CD4-positive, alpha-beta T cell treated with Interleukin-17A for 4 hours (primary cell): Measurements from ENCODE around the gene BEND7.
"Not testable (repeated sequence)": the region's sequence is repeated elsewhere in the genome, so short reads cannot be mapped to it uniquely, and the experiment has no call there.

Source experiments
- DNase-seq: peaks from one replicate; pipeline ENCODE4 v3.0.0-alpha.2; 2020; ENCODE audit warnings: mixed read lengths

The BEND7 gene

DNA sequence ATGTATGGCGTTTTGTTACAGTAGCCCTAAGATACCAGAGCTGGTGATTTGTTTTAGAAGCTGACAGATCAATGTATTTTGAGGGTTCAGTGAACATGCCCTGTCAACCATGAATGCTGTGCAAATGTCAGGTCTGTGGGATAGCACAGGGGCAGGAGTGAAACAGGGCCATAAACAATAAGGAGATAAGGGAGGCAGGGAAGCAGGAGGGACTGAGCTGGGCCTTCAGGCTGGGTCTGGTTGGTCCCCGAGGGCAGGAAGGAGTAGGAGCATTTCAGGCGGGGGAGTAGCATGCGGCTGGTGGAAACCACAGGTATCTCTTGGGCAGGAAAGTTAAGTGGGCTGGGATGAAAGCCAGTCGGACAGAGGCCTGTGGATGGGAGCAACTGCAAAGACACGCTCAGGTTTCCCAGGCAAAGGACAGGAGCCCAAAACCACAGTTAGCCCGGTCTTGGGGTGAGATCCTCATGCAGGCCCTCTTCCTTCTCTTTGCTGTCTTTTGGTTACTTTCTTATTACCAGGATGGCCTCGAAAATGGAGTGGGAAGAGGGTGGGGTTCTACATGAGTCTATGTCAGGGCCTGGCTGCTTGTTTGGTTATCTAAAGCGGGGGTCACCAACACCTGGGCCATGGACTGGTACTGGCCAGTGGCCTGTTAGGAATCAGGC, 111.2 kb downstream of the BEND7 start:
- no peak for DNase-seq

DNA sequence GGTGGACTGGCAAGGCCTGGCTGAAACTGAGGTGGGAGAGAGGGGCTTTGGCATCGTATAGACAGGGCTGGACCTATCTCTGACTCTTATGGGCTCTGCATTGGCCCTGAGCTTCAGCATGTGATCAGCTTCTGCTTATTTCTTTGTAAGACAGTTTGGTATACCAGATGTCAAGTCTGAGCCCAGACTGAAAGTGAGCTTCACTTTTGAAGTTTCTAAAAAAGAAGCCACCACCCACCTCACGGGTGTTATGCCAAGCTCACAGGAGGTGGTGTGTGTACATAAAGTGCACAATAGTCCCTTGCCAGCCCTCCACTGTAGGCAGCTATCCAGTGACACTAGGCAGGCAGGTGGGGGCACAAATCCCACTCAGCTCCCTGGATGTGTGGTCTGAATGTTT, 112.1 kb downstream of the BEND7 start:
- no peak for DNase-seq

DNA sequence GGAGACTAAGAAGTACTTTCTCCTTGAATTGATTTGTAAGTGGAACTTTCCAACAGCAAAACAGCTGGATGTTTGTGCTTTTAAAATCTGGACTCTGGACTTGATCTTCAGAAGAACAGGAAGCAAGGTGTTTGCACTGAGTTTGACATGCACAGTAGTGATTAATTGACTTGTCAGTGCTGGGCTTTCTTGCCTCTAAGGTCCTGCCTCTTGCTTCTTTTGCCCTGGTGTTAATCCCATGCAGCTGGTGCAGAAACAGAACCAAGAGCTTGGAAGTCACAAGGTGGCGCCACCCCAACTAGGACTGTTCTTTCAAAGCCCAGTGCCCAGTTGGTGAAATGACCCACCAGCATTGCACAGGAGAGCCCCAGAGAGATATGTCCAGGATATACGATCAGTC, 114.0 kb downstream of the BEND7 start:
- no peak for DNase-seq

DNA sequence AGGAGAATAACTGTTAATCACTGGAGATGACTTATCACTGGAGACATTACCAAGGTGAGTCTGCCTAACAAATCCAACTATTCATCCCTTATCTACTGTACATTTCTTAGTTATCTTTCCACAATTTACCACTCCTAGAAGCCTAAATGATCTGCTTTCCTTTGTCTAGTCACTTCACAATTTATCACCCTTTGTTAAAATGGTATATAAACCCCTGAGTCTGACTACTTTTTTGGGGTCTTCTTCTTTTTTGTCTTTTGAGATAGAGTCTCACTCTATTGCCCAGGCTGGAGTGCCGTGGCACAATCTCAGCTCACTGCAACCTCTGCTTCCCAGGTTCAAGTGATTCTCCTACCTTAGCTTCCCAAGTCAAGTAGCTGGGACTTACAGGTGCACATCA, 114.7 kb downstream of the BEND7 start:
- DNase-seq, result no peak

DNA sequence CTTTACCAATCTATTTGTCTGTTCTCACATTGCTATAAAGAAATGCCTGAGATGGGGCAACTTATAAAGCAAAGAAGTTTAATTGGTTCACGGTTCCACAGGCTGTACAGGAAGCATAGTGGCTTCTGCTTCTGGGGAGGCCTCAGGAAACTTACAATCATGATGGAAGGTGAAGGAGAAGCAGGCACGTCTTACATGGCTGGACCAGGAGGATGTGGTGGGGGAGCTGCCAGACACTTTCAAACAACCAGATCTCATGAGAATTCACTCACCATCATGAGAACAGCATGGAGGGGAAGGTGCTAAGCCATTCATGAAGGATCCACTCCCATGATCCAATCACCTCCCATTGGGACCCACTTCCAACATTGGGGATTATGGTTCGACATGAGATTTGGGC, 115.9 kb downstream of the BEND7 start:
- DNase-seq, result no peak

DNA sequence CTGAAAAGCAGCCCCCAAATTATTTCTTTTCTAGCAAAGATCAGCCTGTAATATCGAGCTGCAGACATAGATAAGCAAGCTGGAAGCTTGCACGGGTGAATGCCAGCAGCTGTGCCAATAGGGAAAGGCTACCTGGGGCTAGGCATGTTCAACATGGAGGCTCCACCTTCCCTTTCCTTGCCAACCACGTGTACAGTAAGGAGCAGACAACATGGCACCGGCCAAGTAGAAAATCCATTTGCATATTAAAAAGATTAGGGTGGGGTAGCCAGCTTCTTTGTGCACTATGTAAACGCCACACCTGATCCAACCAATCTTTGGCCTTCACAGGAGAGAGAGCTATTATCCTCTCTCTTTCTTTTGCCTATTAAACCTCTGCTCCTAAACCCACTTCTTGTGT, 124.0 kb downstream of the BEND7 start:
- no peak for DNase-seq

DNA sequence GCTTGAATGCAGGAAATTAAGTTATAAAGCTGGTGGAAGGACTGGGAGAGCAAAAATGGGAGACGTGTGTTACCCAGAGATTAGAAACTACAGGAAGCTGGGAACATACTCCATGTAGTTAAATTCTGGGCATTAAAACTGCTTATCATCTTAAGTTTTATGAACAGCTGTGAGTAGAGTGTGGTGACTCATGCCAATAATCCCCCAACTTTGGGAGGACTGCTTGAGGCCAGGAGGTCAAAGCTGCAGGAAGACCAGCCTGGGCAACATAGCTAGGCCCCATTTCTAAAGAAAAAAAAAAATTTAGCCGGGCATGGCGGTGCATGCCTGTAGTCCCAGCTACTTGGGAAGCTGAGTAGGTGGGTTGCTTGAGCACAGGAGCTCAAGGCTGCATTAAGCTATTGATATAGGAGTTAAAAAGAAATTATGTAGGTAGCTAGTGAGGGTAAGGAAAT, 124.5 kb downstream of the BEND7 start:
- DNase-seq, result no peak

DNA sequence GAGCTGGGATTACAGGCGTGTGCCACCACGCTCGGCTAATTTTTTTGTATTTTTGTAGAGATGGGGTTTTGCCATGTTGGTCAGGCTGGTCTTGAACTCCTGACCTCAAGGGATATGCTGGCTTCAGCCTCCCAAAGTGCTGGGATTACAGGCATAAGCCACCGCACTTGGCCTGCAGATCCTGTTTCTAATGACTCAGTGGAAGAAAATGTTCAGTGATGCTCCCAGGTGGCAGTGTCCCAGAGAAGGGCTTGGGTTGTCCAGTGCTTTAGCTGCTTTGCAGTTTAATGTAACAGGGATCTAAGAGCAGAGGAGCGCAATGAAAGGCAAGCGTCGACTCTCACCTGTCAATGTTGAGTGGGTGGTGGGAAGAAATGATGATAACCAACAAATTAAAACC, 125.4 kb downstream of the BEND7 start:
- not testable (repeated sequence) for DNase-seq

DNA sequence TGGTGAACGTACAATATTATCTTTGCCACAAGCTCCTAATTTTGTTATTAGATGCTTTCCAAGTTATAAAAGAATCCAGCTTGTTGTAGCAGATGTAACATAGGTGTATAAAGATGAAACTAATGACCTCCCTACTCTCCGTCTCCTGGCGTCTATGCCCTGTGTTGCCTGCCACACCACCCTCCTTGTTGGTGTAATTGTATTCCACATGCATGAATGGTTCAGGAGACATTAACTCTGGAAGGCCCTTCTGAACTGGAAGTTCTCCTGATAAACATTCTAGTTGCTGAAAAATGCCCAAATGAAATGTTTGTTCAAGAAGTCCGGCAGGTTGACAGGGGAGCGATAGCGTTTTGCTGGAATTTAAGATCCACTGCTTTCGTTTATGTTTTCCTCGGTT, 126.8 kb downstream of the BEND7 start:
- DNase-seq, result no peak

DNA sequence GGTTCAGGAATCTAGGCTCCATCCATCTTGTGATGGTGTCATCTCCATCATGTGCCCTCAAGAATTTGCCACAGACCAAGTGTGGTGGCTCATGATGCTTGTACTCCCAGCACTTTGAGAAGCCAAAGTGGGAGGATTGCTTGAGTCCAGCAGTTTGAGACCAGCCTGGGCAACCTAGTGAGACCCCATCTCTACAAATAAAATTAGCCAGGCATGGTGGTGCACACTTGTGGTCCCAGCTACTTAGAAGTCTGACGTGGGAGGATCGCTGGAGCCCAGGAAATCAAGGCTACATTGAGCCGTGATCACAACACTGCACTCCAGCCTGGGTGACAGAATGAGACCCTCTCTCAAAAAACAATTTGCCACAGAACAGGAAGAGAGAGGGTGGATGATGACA, 127.7 kb downstream of the BEND7 start:
- DNase-seq, result no peak

DNA sequence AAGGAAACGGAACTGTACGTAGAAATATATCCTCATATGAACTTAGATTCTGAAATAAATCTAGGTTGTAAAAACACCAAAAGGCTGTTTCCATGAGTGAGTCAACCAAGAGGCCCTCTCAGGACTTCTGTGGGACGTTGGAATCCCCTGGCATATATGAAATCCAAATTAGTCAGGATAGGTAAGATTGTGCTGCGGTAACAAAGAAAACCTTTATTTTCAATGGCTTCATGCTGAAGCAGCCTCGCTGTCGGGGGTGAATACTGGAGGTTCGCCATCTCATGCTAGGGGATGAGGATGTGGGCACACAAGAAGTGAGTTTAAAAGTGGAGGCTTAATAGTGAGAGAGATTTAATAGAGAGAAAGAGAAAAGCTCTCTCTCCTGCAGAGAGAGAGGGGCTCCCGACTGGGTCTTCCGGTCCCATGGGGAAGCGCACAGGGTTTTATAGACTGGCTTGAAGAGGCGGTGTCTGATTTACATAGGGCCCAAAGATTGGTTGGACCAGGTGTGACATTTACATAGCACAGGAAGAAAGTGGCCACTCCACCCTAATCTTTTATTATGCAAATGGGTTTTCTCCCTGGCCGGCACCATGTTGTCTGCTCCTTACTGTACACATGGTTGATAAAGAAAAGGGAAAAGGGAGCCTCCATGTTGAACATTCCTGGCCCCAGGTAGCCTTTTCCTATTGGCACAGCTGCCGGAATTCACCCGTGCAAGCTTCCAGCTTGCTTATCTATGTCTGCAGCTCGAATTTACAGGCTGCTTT, 128.4 kb downstream of the BEND7 start:
- no peak for DNase-seq

DNA sequence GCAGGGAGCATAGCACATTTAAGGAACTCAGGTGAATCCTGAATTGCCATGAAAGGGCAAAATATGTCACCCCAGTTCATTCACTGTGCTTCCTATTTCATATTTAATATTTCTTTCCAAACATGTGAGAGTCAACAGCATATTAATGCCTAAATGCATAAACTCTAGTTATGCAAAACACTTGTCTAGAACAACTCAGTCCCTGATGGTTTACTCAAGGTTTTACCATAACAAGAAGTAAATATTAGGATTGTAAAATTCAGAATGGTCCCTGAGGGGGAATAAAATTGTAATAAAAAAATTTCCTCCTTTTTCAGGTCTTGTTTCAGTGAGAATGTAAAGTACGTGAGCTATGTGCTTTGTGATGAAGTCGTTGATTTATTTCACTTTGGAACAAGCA, 129.1 kb downstream of the BEND7 start:
- DNase-seq, result no peak

DNA sequence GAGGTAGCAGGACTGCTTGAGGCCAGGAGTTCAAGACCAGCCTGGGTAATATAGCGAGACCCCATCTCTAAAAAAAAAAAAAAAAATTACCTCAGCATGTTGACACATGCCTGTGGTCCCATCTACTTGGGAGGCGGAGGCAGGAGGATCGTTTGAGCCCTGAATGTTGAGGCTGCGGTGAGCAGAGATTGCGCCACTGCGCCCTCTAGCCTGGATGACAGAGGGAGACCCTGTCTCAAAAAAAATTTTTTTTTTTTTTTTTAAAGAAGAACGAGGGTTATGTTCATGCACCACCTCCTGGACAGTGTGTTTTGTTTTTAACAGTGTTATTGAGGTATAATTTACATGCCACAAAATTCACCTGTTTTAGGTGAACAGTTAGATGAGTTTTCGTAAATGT, 129.6 kb downstream of the BEND7 start:
- DNase-seq, result no peak

DNA sequence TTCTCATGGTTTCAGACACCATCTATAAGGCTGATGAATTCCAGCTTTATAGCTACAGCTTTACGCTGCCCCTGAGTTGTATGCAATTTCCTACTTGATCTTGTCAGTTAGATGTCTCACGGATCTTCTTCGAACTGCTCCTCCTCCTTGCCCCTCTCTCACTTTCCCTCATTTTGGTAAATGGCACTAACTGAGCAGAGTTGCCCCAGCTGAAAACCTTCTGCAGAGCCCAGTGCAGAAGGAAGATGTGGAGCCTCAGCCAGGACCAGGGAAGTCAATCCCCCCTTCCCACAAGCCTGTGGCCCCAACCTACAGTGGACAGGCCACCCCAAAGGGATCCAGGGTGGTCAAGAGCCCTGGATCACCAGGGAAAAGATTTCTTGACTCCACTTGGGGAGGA, 131.8 kb downstream of the BEND7 start:
- no peak for DNase-seq

DNA sequence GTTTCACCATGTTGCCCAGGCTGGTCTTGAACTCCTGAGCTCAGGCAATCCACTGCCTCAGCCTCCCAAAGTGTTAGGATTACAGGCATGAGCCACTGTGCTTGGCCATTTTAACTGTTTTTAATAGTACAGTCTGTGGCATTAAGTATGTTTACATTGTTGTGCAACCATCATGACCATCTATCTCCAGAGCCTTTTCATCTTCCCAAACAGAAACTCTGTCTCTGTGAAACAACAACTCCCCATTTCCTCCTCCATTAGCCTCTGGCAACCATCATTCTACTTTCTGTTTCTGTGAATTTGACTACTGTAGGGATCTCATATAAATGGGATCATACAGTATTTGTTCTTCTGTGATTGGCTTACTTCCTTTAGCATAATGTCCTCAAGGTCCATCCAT, 132.4 kb downstream of the BEND7 start:
- no peak for DNase-seq

DNA sequence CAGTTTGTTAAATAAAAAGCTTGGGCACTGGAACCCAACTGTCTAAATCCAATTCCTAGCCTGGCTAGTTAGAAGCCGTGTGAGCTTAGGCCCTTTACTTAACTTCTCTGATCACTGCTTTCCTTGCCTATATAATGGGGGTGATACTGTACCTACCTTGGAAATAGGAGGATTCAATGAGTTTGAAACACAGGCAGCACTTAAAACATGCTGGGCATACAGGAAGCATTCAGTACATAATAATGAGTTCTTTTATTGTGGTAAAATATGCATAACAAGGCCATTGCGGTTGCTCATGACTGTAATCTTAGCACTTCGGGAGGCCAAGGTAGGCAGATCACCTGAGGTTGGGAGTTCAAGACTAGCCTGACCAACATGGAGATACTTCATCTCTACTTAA, 133.3 kb downstream of the BEND7 start:
- no peak for DNase-seq

DNA sequence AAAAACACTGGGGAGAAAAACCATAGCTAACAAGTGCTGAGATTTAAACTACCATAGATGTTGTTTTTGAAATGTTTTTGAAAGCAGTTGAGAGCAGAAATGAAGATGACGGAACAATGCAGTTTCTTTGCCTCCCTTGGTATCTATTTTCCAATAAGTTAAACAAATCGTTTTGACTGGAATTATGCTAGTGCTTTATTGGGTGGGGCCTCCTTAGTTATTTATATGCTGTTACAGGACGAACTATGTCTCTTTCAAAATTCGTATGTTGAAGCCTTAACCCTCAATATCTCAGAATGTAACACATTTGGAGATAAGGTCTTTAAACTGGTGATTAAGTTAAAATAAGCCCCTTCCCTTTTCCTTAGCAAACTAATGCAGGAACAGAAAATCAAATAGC, 135.2 kb downstream of the BEND7 start:
- no peak for DNase-seq

DNA sequence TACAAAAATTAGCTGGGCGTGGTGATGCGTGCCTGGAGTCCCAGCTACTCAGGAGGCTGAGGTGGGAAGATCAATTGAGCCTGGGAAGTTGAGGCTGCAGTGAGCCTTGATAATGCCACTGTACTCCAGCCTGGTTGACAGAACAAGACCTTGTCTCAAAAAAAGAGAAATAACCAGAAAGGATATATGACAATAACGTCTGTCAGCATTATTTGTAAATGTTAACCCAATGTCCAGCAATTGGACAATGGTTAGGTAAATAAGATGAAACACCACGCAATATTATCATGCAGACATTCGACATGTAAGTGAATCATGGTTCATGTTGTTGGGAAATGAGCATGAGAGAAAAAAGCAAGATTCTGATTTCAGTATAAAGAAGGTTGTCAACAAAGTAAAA, 136.1 kb downstream of the BEND7 start:
- no peak for DNase-seq
